22Rv1 (cell line): ENCODE data around the gene OPRL1.

Experiments
- H3K27ac ChIP-seq: fragments of 450-650 bp; 2 replicates; pipeline ENCODE4 v1.5.1; 2017
- ZFX ChIP-seq: fragments of 450-650 bp; IDR thresholded peaks from 2 replicates; pipeline ENCODE4 v1.6.1; 2017; ENCODE audit warnings: antibody characterized with exemption, borderline replicate concordance
- TF ChIP-seq, protein P1 (sequence below): fragments of 450-650 bp; IDR thresholded peaks from 2 replicates; pipeline ENCODE4 v1.5.1; 2017; ENCODE audit warnings: mild to moderate bottlenecking

Gene OPRL1

GRCh38 chr20:64038565-64039292 lies 41.2 kb upstream of the OPRL1 start:
- H3K27ac ChIP-seq: peak overlapping the region; percentile 81
- TF ChIP-seq ZFX: no peak
- TF ChIP-seq, protein P1, sequence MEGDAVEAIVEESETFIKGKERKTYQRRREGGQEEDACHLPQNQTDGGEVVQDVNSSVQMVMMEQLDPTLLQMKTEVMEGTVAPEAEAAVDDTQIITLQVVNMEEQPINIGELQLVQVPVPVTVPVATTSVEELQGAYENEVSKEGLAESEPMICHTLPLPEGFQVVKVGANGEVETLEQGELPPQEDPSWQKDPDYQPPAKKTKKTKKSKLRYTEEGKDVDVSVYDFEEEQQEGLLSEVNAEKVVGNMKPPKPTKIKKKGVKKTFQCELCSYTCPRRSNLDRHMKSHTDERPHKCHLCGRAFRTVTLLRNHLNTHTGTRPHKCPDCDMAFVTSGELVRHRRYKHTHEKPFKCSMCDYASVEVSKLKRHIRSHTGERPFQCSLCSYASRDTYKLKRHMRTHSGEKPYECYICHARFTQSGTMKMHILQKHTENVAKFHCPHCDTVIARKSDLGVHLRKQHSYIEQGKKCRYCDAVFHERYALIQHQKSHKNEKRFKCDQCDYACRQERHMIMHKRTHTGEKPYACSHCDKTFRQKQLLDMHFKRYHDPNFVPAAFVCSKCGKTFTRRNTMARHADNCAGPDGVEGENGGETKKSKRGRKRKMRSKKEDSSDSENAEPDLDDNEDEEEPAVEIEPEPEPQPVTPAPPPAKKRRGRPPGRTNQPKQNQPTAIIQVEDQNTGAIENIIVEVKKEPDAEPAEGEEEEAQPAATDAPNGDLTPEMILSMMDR: peak; percentile 88

DNA sequence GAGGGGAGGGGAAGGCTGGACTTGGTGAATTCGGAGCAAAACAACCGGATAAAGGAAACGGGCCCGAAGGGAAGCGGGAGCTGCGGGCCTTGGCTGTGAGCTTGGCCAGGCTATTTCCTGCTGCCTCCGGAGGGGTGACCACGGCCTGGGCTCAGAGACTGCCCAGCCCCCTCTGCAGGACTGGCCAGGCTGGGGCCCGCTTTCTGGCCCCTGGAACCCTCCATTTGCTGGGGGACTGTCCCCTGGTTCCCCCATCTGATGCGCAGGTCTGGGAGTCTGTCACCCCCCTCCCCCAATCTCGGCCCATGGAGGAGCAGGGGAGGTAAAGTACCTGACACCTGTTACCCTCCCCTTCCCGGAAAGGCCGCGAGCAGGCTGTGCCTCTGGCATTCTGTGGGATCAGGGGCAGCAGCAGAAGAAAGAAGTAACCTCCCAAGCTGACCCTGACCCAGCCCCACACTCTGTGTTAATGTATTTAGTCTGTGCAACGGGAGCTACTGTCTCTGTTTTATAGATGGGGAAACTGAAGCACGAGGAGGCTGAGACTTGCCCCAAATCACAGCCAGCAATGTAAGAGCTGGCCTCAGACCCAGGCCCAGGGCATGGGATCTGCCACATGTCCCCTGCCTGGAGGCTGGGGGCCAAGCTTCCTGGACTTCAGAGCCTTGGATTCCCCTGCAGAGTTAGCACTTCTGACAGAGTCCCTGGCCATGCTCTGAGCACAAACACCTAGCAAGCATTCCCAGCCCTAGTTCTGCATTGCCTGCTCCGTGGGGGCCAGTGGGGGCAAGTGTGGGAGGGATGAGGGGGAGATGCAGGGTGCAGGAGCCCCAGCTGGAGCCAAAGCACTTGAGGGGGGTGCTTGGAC lies 40.4 kb upstream of the OPRL1 start:
- H3K27ac ChIP-seq: peak overlapping the region; percentile 81
- no peak for TF ChIP-seq ZFX
- TF ChIP-seq, protein P1: no peak; the same call in 1 of the 2 replicates

- no peak overlapping the region for H3K27ac ChIP-seq
- TF ChIP-seq, protein P1: no peak
- no peak for TF ChIP-seq ZFX
Measured at GRCh38 chr20:64040231-64041039, 39.4 kb upstream of the OPRL1 start.

DNA sequence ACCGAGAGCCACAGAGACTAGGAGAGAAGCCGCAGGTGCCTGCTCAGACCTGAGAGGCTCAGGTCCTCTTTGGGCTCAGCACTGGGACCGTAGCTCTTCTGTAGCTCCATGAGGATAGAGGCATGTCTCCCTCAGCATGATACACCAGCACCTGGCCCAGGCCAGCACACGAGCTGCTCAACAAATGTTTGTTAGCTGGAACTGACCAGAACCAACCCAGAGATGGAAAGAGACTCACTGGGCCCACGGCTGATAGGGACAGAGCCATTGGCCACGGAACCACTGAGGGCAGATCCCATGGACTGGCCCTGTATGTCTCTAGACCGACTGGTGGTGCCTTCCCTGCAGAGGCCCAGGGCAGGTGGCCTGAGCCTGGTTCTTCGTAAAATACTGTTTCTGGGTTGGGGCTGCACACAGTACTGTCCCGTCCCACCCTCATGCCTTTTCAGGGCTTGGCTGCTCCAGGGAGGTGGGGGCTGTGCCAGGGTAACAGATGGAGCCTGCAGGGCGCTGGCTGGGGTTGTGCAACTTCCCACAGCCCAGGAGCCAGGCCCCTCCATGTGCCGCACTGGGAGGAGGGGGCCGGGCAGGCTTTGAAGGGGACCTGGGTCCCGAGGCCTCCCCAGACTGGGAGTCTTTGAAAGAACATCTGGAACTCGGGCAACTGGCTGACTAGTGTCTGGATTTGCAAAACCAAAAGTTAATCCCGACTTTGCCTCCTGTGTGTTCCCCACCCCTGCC lies 38.7 kb upstream of the OPRL1 start:
- no peak overlapping the region for H3K27ac ChIP-seq
- TF ChIP-seq, protein P1: no peak
- TF ChIP-seq ZFX: no peak

DNA sequence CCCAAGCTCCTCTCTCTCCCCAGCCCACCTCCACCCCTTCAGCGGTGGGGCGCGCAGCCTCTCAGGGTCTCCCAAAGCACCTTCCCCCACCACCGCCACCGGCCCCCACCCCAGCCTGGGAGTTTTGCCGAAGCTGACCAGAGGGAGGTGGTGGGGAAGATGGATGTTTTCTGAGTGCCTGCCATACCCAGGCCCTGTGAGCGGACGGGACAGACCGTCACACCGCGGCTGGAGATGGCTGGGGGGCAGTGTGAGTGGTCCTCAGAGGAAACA lies 38.2 kb upstream of the OPRL1 start:
- TF ChIP-seq, protein P1: no peak
- TF ChIP-seq ZFX: no peak
- no peak overlapping the region for H3K27ac ChIP-seq

GRCh38 chr20:64042054-64042781 lies 37.7 kb upstream of the OPRL1 start:
- TF ChIP-seq, protein P1: no peak
- no peak for TF ChIP-seq ZFX
- peak overlapping the region; percentile 36; the same call in 1 of the 2 replicates for H3K27ac ChIP-seq
